SK-MEL-5 (cell line): ENCODE results near the gene SPAG16. TPM values are rescaled to one million over a fixed set of nuclear protein-coding genes. Genes with fewer than 3 reads are reported as not detected.
"Not testable (repeated sequence)": the region's sequence is repeated elsewhere in the genome, so short reads cannot be mapped to it uniquely, and the experiment has no call there.

Source experiments
- DNase-seq: peaks from one replicate; pipeline ENCODE4 v3.0.0-alpha.2; 2016; ENCODE audit warnings: low read depth, low spot score
- in situ Hi-C: cut with HindIII; loops from 2 replicates; pipeline ENCODE4 v1.10.0; 2016; ENCODE audit warnings: low sequenced_read_pairs, high pct_unique_total_duplicates, low pct_unique_long_range_greater_than_20kb
- total RNA-seq: library from RNA; depleted of rRNA; stranded (reverse); fragments of >200 nt; shearing (Covaris generic); gene quantifications from 2 replicates; pipeline ENCODE4 v1.2.3, GENCODE V29; 2014

The SPAG16 gene
- total RNA-seq, 1 experiment from 2014 or later: 17.4 TPM

DNA sequence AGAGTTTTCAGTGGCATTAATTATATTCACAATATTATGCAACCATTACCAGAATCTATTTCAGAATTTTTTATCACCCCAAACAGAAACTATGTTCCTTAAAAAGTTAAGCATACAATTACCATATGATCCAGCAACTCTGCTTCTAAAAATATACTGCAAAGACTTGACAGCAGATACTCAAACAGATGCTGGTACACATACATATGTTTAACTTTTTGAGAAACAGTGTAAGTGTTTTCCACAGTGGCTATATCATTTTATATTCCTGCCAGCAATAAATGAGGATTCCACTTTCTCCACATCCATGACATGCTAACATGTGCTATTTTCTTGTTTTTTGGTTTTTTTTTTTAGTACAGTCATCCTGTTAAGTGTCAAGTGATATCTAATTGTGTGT is 687.3 kb downstream of the SPAG16 start:
- in situ Hi-C loops: no loop called here
- no peak for DNase-seq

DNA sequence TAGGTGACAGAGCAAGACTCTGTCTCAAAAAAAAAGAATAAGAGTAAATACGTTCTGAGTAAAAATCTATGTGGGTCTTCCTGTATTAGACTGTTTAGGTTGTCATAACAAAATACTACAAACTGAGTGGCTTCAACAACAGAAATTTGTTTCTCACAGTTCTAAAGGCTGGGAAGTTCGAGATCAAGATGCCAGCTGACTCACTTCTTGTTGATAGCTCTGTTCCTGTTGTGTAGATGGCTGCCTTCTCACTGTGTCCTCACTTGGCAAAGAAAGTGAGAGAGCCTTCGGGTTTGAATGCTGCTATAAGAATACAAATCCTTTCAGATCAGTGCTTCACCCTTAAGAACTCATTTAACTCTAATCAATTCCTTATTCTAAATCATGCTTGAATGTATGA is 696.6 kb downstream of the SPAG16 start:
- no peak for DNase-seq
- in situ Hi-C loops: no loop called here

DNA sequence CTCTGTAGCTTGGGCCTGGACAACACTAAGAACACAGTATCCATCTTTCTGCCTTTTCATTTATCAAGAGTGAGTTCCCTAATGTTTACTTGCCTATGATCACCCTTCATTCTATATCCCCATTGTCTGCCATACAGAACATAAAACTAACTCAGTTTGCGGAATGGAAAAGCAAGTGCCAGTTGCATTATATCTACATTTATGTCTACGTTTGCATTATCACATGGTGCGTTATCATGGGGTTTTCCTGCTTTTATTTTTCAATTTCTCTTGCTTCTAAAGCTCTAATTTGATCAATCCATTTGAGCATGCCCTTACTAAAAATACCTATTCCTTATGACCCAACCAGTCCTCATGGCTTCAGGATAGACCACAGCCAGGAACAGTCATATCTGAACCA is 704.9 kb downstream of the SPAG16 start:
- DNase-seq: no peak
- in situ Hi-C loops: no loop called here

DNA sequence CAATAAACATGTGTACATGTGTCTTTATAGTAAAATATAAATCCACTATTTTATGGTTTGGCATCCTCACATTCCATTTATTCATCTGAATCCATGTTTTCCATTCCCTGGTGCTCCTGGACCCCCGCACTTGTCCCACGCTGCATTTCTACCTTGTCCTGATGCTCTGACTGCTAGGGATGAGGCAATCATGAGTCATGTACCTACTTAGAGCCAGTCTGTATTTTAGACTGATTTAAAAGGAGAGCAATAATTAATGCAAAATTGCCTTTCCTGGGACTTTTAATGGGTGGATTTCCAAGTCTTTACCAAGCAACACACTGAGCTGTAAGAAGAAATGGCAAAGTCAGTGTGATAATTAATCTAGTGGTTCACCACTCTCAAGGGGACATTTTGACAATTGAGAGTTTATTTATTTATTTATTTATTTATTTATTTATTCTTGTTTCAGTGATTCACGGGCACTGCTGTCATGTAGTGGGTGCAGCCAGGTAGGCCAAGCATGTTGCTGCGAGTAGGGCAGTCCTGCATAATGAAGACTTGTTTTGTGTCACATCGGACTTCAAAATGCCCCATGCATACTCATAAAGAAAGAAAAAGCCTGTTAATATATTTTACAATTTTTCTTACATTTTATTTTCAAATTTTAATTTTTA is 707.3 kb downstream of the SPAG16 start:
- in situ Hi-C loops: no loop called here
- no peak for DNase-seq

DNA sequence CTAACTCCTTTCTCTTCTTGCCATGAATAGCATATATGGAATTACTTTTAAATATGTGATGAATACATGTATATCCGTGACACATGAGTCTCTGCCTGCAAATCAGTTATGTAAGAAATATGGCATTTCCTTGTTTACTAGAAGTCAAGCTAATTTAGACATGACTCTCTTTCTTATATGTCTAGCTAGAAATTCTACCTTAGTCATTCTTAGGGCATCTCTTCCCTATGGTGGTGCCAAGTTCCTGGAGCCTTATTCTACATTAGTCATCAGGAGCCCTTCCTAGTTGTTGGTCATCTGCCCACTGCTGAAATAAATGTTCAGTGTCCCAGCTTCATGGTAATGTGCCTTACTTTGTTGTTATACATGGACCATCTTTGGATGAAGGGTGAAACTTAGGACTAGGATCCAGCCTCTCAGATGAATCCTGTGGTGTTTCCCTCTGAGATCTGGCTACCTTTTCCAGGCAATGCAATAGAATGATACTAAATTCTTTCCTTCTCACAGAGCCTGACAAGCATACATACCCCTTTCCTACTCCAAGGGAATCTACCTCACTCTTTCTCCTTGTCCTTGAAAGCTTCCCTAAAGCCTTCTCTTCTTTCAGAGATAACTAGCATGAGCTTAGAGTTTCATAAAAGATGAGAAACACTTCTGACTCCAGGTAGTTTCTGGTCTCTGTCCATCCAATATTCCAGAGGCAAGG is 711.3 kb downstream of the SPAG16 start:
- in situ Hi-C loops: no loop called here
- DNase-seq: no peak

DNA sequence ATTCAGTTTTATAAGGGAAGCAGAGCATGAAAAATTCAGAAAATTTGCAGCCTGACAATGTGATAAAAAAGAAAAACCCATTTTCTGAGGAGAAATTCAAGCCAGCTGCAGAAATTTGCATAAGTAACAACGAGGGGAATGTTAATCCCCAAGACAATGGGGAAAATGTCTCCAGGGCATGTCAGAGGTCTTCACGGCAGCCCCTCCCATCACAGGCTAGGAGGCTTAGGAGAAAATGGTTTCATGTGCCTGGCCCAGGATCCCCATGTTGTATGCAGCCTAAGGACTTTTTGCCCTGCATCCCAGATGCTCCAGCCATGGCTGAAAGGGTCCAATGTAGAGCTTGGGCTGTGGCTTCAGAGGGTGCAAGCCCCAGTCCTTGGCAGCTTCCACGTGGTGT is 714.7 kb downstream of the SPAG16 start:
- in situ Hi-C loops, DNase-seq: not testable (repeated sequence)

DNA sequence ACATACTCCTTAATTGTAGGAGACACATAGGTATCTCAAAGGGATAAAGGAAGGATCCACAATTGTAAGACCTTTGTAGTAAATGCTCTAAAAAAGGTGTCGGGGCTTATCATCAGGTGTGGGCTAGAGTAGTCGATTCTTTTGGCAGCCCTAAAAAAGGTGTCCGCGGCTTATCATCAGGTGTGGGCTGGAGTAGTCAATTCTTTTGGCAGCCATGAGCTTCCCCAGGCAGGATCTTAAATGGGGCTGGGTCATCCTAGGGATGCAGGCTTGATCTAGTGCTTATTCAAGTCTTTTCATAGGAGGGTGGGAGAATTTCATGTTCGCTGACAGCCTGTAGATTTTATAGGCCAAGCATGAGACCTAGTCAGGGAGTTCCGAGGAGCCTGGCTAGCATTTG is 720.2 kb downstream of the SPAG16 start:
- DNase-seq: no peak
- in situ Hi-C loops: no loop called here

DNA sequence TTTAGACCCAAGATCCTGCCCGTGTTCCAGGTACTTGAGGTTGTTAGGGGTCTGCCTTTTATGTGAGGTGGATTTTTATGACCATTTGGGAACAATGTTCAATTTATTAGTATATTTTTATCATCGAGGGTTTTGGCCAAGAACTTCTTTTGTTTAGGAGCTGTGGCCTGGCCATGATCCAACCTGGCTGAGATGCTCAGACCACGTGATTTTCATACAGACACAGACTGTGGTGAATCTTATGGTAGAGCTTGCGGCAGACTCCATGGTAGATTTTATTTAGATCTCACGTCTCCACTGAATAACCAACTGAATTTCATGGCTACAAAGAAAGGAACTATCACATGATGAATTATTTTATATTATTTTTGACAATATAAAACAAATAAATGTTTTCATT is 721.1 kb downstream of the SPAG16 start:
- in situ Hi-C loops: no loop called here
- no peak for DNase-seq

DNA sequence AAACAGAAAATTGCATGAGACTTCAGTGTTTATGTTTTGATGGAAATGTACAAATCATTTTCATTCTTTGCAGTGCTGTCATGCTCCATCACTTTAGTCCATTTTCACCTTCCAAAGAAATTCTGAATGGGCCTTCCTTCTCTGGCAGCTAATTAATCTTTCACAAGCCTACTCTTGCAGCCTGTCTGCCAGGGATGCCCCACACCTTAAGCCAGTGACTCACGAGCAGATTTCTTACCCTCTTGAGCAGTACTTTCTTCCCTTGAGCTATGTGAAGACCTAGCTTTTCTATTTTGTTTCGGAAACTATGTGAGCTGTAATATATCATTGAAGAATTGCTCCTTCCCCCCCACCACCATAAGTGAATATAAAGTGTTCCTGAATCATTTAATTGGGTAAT is 722.3 kb downstream of the SPAG16 start:
- DNase-seq: no peak
- in situ Hi-C loops: no loop called here

DNA sequence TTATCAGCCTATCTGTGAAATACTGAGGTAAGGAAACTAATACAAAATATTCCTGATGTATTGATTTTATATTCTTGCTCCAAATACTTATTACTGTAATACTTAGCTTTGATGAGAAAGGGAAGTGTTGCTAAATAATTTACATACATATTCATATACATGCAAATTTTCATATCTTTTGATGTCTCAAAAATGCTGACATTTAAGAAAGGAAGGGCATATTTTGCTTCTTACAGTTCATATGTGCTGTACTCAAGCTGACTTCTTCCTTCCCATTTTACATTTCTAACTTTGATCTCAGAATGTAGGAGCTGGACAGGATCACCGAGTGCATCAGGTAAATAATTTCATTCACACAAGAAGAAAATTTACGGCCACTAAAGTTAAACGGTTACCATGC is 727.4 kb downstream of the SPAG16 start:
- in situ Hi-C loops: no loop called here
- DNase-seq: no peak

DNA sequence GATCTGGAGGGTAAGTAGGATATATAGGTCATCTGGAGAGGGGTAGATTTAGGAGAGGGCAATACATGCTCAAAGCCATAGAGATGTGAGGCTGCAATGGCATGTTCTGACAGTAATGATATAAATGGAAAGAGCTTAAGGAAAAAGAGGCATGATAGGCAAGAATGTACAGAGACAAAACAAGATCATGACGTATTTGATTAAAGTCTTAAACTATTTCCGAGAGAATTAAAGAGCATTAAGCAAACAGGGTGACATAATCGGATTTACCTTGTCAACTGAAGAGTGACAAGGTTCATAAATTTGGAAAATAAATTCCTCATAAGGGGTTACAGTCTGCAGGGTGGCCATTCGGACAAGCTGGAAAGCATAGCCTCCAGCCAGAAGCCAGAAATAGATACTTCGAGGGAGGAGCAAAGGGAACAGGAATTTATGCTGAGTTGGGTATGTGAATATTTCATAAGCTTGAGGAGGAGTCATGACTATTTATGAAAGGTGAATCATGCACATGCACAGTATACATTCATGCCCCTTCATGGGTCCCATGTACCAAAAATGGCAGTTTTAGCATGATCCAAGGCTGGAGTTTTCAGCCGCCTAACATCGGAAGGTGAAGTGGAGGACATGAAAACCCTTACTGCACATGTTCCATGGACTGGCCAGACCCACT is 730.4 kb downstream of the SPAG16 start:
- in situ Hi-C loops: no loop called here
- no peak for DNase-seq

DNA sequence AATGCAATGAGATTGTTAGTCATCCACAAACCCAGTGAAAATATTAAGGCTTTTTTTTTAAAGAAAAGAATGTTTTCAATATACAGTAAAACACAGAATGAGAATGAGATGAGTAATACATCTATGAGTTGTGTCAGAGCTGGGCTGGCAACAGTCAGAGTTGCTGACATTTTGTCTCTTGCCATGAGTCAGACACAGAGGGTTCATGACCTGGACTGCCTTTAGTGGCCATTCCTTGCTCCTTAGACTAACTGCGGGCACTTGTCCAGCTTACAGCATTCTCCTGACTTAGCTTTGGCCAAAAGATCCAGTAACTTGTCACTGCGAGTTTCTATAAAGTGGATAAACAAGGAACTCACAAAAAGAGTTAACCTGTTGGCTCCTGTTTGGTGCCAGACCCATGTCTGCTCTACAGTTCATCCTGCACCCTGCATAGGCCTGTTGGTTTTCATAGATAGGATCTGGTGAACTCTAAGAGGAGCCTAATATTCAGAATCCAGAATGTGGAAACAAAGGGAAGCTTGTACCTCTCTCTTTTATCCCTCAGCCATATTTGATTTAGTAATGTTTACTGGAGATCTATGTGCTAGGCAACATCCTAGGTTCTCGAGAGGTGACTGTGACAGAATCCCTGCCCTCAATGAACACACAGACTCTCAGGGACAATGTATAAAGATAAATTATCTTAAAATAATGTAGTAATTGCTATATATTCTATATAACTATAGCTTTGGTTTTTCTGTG is 735.1 kb downstream of the SPAG16 start:
- DNase-seq: no peak
- in situ Hi-C loops: no loop called here

DNA sequence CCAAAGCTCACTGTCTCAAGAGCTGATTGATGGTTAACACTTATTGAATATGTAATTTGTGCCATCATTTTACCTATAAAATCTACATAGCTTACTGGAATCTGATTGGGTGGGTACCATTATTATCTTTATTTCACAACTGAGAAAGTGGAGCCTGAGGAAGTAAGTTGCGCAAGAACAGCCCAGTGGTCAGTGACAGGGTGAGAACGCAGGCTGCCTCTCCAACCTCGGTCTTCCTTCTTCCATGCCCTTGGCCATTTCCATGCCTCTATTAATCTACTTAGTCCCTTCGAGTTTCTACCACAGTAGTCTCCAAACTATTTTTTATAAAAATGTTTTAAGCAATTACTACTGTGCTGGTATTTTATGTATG is 735.7 kb downstream of the SPAG16 start:
- no peak for DNase-seq
- in situ Hi-C loops: no loop called here

DNA sequence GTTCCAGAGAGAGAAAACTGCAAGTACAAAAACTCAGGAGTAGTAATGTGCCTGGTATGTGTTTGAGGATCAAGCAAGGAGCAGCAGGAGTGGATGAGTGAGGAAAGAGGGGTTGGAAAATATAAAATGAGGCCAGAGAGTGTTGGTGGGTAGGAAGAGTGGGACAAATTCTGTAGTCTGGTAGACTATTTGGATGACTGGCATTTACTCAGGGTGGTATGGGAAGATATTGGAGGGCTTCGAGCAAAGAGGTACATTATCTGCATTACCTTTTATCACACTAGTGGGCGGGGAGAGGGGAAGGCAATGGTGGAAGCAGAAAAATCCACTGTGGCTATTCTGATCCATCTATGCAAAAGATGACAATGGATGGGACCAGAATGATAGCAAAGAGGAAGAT is 744.9 kb downstream of the SPAG16 start:
- in situ Hi-C loops: no loop called here
- no peak for DNase-seq

DNA sequence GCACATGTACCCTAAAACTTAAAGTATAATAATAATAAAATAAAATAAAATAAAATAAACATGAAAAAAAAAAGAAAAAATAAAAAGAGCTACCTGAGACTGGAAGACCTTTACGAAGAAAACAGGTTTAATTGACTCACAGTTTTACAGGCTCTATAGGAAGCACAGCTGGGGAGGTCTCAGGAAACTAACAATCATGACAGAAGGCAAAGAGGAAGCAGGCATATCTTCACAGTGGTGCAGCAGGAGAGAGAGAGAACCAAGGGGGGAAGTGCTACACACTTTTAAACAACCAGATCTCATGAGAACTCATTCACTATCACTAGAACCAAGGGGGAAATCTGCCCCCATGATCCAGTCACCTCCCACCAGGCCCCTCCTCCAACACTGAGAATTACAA is 747.3 kb downstream of the SPAG16 start:
- in situ Hi-C loops: no loop called here
- DNase-seq: no peak

DNA sequence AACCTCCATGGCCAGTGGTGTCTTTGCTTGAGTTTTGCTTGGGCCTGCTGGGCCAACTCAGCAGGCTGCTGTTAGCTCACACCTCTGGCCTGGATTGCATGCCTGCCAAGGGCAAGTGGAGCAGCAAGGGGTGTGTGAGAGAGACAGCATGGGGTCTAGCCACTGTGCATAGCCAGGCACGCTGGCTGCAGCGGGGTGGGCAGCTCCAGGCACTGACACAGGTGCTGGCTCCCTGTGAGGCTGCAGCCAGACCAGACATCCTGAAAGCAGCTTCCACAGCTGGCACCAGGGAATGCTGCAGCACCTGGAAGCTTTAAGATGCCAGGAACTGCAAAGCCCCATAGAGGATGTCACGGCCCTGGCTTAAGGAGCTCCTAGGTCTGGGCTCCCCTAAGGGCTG is 750.2 kb downstream of the SPAG16 start:
- DNase-seq: no peak
- in situ Hi-C loops: no loop called here

DNA sequence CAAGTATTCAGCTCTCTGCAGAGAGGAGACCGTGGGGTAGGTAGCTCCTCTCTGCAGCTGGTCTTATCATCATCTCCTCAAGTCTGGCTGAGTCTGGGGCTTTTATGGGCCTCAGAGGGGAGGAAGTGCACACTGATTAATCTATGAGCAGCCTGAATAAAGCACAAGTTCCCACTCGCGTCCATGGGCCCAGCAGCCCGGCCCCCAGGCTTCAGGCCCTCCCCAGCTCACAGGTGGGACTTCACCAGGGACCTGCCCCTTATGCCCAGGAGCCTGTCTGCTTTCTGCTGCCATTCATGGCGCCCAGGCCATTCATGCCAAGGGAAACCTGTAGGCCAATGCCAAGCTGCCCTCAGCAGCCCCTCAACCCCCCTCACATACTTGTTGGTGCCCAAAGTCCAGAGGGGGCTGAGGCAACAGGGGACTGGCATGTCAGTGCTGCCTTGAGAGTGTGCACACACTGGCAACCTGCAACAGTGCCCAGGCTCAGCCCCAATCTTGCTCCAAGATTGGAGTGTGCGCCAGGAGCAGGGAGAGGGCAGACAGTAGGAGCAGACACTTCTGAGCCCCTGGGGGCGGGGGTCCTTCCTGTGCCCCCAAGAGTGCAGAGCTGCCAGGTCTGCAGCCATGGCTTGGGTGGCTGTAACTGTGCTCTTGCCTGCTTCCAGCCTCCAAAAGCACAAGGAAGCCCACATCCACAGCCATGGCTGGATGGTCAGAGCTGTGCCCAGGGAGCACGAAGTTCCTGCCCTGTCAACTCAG is 751.0 kb downstream of the SPAG16 start:
- DNase-seq: no peak
- in situ Hi-C loops: no loop called here

DNA sequence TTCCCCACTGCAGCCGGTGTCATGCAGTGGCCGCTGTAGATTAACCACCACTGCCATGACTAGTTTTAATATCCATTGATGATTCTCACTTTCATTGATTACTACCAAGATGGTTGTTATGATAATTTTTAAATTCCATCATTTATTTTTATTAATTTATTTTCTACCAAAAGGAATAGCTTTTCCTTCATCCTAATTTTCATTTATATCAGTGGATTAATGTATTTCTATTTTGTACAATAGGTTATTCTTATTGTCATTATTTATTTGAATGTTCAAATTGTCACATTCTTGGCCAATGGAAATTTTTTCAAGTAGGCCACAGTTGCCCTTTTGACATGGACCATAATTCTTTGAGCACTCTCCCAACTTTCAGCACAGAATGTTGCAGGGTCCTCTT is 751.7 kb downstream of the SPAG16 start:
- DNase-seq: no peak
- in situ Hi-C loops: no loop called here
